NCI-H2196 treated with DMSO at 0.1 percent for 48 hours (cell line): ENCODE measurements around the gene BLVRB.
"Not testable (repeated sequence)": the region's sequence is repeated elsewhere in the genome, so short reads cannot be mapped to it uniquely, and the experiment has no call there.

Experiments used
- DNase-seq: peaks from one replicate; lab custom pipeline; 2025; ENCODE audit not compliant: unreplicated experiment; lab: John Stamatoyannopoulos, UW

BLVRB gene

DNA sequence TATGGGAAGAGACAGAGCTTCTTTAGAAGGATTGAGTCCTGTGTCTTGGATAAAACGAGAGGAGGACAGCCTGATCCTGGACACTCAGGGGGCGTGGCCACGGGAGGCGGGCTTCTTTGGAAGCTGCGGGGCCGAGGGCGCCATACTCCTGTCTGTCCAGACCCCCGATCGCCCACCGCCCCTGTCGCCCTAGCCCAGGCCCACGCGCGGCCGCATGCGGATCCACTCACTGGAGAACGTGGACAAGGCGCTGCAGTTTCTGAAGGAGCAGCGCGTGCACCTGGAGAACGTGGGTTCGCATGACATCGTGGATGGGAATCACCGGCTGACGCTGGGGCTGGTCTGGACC is 24.3 kb upstream of the BLVRB start:
- no peak for DNase-seq

GRCh38 chr19:40486017-40486416 is 20.5 kb upstream of the BLVRB start:
- DNase-seq = no peak

DNA sequence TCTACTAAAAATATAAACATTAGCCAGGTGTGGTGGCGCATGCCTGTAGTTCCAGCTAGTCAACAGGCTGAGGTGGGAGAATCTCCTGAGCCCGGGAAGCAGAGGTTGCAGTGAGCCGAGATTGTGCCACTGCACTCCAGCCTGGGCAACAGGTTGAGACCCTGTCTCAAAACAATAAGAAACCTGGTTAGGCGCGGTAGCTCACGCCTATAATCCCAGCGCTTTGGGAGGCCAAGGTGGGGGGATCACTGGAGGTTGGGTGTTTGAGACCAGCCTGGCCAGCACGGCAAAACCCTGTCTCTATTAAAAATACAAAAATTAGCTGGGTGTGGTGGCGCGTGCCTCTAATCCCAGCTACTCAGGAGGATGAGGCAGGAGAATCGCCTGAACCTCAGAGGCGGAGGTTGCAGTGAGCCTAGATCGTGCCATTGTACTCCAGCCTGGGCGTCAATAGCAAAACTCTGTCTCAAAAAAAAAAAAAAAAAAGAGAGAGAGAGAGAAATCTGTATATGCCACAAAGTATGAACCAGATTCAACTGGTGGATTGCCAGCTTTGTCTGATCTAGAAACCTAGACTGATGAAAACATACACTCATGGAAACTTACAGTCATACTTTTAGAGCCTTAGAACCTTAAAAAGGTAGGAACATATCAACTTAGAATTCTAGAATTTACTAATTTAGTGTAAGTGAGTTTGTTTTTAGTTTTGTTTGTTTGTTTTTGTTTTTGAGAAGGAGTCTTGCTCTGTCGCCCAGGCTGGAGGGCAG is 10.5 kb upstream of the BLVRB start:
- DNase-seq = not testable (repeated sequence)

- no peak for DNase-seq
Observed at GRCh38 chr19:40474737-40475136, 9.2 kb upstream of the BLVRB start.

GRCh38 chr19:40472516-40472915 is 7.0 kb upstream of the BLVRB start:
- no peak for DNase-seq

DNA sequence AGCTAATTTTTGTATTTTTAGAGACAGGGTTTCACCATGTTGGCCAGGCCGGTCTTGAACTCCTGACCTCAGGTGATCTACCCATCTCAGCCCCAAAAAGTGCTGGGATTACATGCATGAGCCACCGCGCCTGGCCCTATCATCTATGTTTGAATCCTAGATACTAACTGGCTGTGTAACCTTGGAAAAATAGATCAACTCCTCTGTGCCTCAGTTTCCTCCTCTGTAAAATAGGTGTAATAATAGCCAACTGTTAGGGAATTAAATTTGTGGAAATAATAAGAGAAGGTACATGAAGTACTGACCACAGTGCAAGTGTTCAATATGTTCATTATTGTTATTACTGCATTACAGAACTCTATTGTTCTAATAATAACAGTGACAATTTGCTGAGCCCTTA is 5.6 kb upstream of the BLVRB start:
- DNase-seq = no peak

GRCh38 chr19:40469011-40469410 is 3.5 kb upstream of the BLVRB start:
- DNase-seq = no peak

GRCh38 chr19:40466985-40467734 is 1.6 kb upstream of the BLVRB start, which contains the start of gene SPTBN4:
TSS of gene SPTBN4 (plus strand) at chr19:40467001. CDS start at chr19:40472622, 5,621 bp downstream.
- no peak for DNase-seq

DNA sequence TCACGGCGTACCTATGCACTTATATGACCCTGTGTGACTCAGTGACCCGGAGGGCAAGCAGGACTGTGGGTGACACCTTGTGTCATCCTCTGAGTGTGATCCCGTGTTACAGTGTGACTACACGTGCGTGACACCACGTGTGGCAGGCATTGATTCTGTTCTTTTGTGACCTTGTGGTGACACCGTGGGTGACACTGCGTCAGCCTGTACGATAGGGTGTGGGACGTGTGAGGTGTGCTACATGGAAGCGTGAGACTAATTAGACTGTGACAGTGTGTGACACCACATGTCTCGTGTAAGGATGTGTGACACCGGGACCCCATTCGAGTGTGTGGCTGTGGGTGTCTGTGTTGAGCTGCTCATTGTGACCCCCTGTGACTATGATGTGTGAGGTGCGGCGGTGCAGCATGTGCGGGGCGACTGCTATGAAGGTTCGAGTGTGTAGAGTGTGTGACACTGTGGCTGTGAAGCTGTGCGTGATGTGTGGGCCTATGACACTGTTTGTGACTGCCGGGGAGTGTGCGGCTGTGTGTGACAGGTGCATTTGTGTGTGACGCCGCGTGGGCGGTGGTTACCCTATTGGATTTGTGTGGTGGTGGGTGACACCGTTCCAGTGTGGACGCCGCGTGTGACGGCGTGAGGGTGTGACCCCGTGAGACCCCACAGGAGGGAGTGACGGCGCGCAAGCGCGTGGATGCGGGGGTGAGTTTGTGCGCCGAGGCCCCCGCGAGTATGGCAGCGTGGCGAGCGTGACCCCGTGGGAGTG is 857 bp upstream of the BLVRB start:
- DNase-seq = no peak

DNA sequence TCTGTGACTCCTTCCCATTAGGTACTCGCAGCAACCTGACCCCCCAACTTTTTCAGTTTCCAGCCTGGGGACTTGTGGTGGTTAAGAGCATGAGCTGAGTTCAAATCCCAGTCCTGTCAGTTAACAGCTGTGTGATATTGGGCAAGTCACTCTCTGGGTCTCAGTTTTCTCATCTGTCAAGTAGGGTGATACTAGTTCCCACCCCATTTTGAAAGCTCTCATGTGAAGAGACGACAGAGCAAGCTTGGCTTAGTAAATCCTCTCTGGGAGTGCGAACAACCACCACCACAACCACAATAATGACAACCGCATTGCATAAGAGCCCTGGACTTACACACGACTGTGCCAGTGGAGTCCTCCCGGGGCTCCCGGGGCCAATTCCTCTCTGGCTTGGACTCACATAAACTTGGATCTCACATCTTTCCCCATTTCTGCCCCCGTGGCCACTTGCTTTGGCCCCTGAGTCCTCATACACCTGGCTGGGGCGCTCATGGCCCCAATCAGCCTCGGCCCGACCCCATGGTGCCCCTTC is 454 bp downstream of the BLVRB start:
- no peak for DNase-seq

- DNase-seq = peak; percentile 55
Observed at GRCh38 chr19:40464059-40465024, 1.2 kb downstream of the BLVRB start.

GRCh38 chr19:40463587-40464037 is 1.9 kb downstream of the BLVRB start:
- not testable (repeated sequence) for DNase-seq

DNA sequence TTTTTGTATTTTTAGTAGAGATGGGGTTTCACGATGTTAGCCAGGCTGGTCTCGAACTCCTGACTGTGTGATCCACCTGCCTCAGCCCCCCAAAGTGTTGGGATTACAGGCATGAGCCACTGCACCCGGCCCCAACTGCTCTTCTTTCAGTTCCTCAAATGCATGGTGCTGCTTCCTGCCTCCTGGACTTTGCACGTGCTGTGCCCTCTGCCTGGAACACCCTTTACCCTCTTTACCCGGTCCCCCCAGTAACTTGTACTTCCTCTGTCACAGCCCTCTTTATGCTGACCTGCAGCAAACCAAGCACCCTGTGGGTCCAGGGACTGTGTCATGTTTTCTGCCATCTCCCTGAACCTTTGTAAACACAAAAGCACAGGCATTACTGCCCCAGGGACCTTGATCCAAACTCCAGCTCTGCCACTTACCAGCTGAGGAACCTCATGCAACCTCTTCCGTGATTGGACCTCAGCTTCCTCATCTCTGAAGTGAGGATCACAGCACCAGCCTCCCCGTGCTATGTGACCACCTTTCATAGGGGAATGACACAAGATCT is 3.8 kb downstream of the BLVRB start:
- no peak for DNase-seq

DNA sequence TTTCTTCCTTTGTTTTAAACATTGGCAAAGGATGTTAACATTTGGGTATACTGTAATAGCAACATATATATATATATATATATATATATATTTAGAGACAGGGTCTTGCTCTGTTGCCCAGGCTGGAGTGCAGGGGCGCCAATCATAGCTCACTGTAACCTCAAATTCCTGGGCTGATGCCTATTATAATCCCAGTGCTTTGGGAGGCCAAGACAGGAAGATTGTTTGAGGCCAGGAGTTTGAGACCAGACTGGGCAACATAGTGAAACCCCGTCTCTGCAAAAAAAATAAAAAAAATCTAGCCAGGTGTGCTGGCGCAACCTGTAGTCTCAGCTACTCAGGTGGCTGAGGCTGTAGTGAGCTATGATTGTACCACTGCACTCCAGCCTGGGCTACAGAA is 5.4 kb downstream of the BLVRB start:
- DNase-seq = no peak

GRCh38 chr19:40458597-40458974 is 7.0 kb downstream of the BLVRB start:
- DNase-seq = no peak

- no peak for DNase-seq
Observed at GRCh38 chr19:40457953-40458596, 7.5 kb downstream of the BLVRB start.

DNA sequence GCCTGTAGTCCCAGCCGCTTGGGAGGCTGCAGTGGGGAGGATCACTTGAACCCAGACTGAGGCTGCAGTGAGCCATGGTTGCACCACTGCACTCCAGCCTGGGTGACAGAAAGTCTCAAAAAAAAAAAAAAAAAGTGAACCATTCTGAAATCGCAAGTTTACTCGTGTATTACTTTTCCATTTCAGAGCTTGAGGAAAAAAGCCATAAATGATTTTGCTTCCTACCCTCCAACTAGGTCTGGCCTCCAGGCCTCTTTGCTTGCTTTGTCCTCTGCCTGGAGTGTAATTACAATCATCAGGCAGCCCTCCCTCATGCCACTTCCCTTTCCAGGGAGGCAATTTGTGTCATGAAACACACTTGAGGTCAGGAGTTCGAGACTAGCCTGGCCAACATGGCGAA is 8.5 kb downstream of the BLVRB start:
- no peak for DNase-seq

DNA sequence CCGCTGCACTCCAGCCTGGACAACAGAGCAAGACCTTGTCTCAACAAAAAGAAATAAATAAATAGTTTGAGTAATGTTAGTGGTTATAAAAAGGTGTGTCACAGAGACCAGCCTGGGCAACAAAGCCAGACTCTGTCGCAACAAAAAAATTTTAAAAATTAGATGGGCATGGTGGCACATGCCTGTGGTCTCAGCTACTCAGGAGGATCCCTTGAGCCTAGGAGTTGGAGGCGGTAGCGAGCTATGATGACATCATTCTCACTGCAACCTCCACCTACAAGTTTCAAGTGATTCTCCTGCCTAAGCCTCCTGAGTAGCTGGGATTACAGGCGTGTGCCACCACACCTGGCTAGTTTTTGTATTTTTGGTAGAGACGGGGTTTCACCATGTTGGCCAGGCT is 11.6 kb downstream of the BLVRB start:
- not testable (repeated sequence) for DNase-seq

DNA sequence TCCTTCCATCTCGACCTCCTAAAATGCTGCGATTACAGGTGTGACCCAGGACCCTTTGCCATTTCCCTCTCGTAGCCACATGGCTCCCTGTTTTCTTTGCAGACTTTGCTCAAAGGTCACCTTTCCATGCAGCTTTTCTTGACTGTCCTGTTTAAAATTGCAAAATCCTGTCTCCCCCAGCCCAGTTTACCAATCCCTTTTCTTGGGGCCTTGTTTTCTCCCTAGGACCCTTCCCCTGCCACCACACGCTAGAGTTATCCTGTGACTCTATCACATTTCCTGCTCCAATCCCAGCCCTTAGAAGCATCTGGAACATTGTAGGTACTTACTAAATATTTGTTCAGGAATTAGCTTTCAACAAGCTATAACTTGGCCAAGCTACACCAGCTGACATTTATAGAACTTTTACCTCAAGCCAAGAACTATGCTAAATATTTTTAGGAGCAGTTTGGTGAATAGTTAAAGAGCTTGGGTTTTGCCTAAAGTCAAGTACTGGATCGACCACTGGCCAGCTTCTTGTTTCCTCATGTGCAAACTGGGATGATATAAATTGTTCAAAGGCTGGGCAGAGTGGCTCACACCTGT is 12.3 kb downstream of the BLVRB start:
- DNase-seq = no peak
